Measurements from ENCODE around the gene ATP6AP1. TPM values are rescaled to one million over a fixed set of nuclear protein-coding genes. Genes with fewer than 3 reads are reported as not detected.

ATP6AP1 gene
- total and polyA plus RNA-seq, 9 of the 15 experiments (the other 6 are each of a cell fraction or from before 2014, with no cell fraction given): 8.3 to 90.5 (median 52.9) TPM

- in situ Hi-C loops (cut with MboI) (no loop called here), intact Hi-C loops (cut with micrococcal nuclease) (no loop called here)
- H3K27ac ChIP-seq (ENCODE audit: extremely low read depth, low read depth, low read length): no peak overlapping the region
- no peaks in the 10 kb centered on the region for H3K9me3 ChIP-seq (replicated peaks; ENCODE audit: control insufficient read depth, insufficient read depth, low read depth, low read length)
- no peak overlapping the region for H2AFZ ChIP-seq (ENCODE audit: low read depth, low read length)
- no peak for TF ChIP-seq ZNF146 (CRISPR knock-in tag; IDR thresholded peaks at IDR 0.05; ENCODE audit: unreplicated experiment)
- TF ChIP-seq RBFOX2 (IDR thresholded peaks at IDR 0.05; ENCODE audit: low read depth, low read length): peak; percentile 45
- peak; percentile 48 for TF ChIP-seq KDM5B (IDR thresholded peaks at IDR 0.05; ENCODE audit: insufficient replicate concordance, low read depth, low read length)
- TF ChIP-seq BRCA1 (IDR thresholded peaks at IDR 0.05): no peak
- TF ChIP-seq BRCA1 (CRISPR knock-in tag; IDR thresholded peaks at IDR 0.05): no peak
- TF ChIP-seq THRB (CRISPR knock-in tag; conservative IDR thresholded peaks at IDR 0.05): no peak
- TF ChIP-seq POLR2A (conservative IDR thresholded peaks at IDR 0.05): peak; percentile 53; the same call in 1 of the 2 replicates
- TF ChIP-seq CBX3 (IDR thresholded peaks at IDR 0.05; ENCODE audit: borderline replicate concordance in 1 of 2, low read length in 2 of 2): no peak
- peak; percentile 64 for TF ChIP-seq POLR2G (IDR thresholded peaks at IDR 0.05; ENCODE audit: low read depth, low read length)
- 0 out of 2 replicates have a peak, but pooled peaks have one; percentile 45 for TF ChIP-seq POLR2AphosphoS2 (IDR thresholded peaks at IDR 0.05; ENCODE audit: low read length)
- TF ChIP-seq SUPT5H (IDR thresholded peaks at IDR 0.05): peak; percentile 56
- no TSS peak for BruUV-seq (replicated peaks)
- 74% methylated on average over 7 of the region's 11 CpGs for WGBS (ENCODE audit: insufficient coverage, low coverage, missing lambda C conversion rate)
- ChIA-PET CTCF (ENCODE audit: low intra/inter-chr PET ratio) (no interaction called here), POLR2A (interaction anchor here (0.8 to 1.8 kb wide), 5 partner anchors 9 to 17 kb away, joined by 3 to 7 read pairs (median 4); partner anchors contain the start of gene RPL10)
- H3K36me3 ChIP-seq (ENCODE audit: control insufficient read depth, insufficient read depth, low read length): peaks cover 19% of the 10 kb centered on the region; the same call in 2 of the 3 replicates
- H3K4me1 ChIP-seq (replicated peaks in 1 of 2; ENCODE audit: control insufficient read depth in 2 of 2, insufficient read depth in 2 of 2, low read length in 2 of 2): peaks cover 17 to 48% of the 10 kb centered on the region in 2 experiments
- peak overlapping the region in 1 of 2 experiments; percentile 6; a peak in 1 of 4 replicates for H3K9ac ChIP-seq (ENCODE audit: insufficient read depth in 1 of 2, low read depth in 2 of 2, low read length in 2 of 2)
- H3K9me1 ChIP-seq (ENCODE audit: control insufficient read depth, insufficient read depth, low read length): no peaks in the 10 kb centered on the region
- H4K20me1 ChIP-seq (replicated peaks; ENCODE audit: control insufficient read depth, insufficient read depth, low read length): no peaks in the 10 kb centered on the region
- no peaks in the 10 kb centered on the region for H3K27me3 ChIP-seq (ENCODE audit: control insufficient read depth in 2 of 2, insufficient read depth in 2 of 2, low read length in 2 of 2)
- no peak for ATAC-seq
- no peak for DNase-seq (ENCODE audit: extremely low read depth in 1 of 4, low spot score in 3 of 4)
- FAIRE-seq: no peak
- H3K4me3 ChIP-seq: no peak overlapping the region
- peaks cover 26% of the 10 kb centered on the region for H3K79me2 ChIP-seq (ENCODE audit: control insufficient read depth, insufficient read depth, low read length)
- no peak overlapping the region for H3K4me2 ChIP-seq (ENCODE audit: insufficient read depth, low read length)
These were observed 45.9 kb upstream of the ATP6AP1 start for GRCh38 chrX:154382483-154383069.

All from K562 (cell line).